Fibroblast of skin of left biceps (primary cell): ENCODE data around the gene DPYSL4.

ENCODE experiments used
- DNase-seq, 2 experiments: peaks; one replicate each; pipeline ENCODE4 v3.0.0-alpha.2; 2013; ENCODE audit warnings: low read depth in 2 of 2

DPYSL4 gene

DNA sequence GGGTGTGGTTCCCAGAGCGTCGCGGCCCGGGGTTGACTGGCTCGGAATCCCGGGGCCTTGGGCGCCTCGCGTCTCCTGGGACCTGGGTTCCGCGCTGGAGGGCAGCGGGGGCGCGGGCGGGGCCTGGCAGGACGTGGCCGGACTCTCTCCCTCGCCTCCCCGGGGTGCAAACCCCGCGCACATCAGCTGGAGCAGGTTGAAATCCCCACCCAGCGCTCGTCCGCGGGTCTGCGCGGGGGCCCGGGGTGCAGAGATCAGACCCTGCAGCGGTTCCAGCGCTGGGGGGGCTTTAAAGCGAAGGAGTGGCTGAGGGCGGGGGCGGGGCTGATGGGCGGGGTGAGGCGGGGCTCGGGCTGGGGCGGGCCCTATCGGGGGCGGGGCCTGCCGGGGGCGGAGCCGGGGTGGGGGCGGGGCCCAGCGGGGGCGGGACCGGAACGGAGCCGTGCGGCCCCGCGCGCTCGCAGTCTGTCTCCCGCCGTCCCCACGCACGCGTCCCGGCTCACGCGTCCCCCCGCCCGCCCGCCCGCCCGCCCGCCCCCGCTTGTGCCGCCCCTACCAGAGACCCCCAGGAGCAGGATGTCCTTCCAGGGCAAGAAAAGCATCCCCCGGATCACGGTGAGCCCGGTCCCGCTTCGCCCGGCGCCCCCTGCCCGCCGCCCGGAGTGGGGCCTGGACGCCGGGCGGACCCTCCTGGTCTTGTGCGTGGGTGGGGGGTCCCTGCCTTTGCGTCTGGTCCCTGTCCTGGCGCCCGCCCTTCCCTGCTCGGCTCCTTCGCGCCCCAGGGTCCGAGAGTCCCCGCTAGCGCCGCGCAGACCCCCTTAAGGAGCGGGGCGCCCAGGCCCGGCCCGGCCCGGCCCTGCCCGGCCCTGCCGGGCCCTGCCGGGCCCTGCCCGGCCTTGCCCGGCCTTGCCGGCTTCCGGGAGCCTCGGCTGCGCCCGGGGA is at the start of gene DPYSL4:
DPYSL4 (plus strand) TSS at position 461 of the 942 bp plus-strand sequence; CDS start at position 577, 116 bp downstream.
- no peak for DNase-seq

DNA sequence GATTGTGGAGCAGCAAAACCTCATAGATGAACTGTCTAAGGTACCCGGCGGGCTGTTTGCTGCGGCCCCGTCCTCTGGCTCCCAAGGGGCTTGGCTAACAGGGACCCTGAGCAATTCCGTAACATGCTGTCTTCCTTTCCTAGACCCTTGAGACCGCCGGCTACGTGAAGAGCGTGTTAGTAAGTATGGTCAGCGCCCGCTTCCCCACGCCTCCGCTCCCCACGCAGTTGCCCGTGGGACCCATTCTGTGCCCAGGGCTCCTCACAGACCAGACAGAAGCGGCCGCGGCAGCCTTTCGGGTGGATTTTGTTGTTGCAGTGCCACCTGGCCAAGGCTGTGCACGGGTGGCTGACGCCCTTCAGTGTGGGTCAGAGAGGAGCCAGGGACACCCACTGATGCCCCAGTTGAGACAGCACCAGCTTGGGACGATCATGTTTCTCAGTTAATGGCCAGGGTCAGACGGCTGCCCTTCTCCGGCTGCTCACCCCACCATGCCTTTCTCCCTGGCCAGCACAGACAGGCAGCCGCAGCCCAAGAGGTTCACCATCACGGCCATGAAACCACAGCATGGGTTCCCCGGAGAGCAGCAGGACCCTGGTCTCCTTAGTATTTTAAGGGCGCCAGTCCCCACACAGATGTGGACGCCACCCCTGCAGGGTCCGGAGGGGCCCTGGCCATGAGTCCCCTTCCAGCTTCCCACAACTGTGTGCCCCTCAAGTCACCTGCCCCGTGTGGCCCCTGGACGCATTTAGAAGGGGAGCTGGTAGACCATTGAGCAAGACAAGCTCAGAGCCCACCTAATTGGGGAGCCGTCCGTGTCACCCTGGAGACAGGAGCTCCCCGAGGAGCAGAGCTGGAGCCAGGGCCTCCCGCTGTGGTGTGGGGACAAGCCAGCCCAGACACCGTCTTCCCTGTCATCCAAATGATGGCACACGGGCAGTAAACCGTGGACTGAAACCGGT is 49.4 kb upstream of the DPYSL4 start:
- DNase-seq = no peak

DNA sequence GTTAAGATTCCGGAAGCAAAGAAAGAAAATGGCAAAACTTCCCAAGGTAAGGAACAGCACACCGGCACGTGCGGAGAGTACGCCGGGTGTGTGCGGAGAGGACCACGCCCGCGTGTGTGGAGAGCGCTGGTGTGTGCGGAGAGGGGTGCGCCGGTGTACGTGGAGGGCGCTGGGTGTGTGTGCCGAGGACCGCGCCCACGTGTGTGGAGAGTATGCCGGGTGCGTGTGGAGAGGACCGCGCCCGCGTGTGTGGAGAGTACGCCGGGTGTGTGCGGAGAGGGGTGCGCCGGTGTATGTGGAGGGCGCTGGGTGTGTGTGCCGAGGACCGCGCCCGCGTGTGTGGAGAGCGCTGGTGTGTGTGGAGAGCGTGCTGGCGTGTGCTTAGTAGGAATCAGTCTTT is 48.6 kb upstream of the DPYSL4 start:
- no peak for DNase-seq

DNA sequence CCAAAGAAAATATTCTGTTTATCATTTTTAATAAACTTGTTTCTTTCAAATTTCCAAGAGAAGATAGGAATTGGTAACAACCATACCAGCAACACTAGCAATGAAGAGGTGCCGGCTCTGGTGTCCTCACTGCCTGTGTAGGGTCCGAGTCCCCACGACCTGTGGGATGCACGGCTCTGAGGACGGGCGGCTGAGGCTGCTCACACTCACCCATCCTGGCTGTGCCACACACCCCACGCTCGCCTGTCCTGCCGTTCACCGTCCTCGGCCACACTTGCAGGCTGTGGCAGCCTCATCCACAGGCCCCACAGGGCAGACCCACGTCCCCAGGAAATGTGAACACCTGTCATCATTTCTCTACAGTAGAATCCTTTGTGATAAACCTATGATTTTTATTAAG is 48.2 kb upstream of the DPYSL4 start:
- no peak for DNase-seq

DNA sequence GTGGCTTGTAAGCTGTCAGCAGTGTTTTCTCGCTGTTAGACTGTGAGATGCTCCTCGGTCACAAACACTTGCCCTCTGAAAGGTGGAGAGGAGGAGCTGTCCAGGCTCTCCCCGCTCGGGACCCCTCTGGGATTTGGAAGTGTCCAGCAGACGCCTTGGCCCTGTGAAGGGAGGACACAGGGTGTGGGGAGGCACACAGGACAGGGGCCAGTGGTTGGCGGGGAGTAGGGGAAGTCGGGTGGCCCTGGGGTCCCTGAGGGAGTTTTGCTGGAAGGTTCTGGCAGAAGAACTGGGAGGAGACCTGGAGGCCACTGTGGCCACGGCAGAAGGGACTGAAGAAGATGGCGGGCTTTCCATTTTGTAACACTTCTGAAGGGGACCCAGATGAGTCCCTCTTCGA is 47.2 kb upstream of the DPYSL4 start:
- DNase-seq = no peak

DNA sequence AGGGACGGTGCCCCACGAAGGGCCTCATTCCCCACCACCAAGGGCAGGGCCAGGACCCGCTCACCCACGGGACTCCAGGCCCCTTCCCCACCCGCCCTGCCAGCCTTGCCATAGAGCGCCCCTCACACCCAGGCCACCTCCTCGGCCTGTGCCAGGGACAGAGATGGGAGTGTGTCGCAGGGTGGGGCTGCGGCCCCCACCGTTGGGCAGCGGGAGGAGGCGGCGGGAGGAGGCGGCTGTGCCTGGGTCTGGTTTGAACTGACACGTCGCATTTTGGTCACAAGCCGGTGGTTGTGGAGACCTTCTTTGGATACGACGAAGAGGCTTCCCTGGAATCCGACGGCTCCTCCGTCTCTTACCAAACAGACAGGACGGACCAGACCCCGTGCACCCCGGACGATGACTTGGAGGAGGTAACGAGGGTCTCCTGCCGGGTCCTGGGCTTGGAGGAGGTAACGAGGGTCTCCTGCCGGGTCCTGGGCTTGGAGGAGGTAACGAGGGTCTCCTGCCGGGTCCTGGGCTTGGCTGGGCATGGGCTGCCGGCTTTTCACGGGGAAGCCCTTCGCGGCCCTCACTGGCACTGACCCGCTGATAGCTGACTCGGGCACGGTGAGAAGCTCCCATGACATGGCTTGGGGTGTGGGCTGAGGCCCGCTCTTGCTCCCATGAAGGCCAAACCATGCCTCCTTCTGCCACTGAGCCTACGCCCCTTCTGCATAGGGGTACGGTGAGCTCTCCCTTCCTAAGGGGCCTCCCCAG is 46.4 kb upstream of the DPYSL4 start:
- no peak for DNase-seq

DNA sequence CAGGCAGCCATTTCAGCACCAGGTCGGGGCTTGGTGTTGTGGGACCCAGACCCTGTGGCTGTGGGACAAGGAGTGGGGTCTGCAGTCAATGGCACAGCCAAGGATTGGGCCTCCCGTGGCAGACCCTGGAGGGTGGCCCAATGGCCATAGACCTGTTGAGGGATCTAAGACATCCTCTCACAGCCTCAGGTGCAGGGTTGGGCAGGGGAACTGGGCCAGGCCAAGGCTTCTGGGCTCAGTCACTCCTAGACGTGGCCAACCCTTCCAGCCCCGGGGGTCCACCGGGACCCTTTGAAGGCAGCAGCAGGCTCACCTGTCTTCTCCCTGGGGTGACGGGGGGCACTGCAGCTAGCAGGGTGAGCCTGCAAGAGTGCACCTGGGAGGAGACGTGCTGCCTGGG is 45.7 kb upstream of the DPYSL4 start:
- no peak for DNase-seq

DNA sequence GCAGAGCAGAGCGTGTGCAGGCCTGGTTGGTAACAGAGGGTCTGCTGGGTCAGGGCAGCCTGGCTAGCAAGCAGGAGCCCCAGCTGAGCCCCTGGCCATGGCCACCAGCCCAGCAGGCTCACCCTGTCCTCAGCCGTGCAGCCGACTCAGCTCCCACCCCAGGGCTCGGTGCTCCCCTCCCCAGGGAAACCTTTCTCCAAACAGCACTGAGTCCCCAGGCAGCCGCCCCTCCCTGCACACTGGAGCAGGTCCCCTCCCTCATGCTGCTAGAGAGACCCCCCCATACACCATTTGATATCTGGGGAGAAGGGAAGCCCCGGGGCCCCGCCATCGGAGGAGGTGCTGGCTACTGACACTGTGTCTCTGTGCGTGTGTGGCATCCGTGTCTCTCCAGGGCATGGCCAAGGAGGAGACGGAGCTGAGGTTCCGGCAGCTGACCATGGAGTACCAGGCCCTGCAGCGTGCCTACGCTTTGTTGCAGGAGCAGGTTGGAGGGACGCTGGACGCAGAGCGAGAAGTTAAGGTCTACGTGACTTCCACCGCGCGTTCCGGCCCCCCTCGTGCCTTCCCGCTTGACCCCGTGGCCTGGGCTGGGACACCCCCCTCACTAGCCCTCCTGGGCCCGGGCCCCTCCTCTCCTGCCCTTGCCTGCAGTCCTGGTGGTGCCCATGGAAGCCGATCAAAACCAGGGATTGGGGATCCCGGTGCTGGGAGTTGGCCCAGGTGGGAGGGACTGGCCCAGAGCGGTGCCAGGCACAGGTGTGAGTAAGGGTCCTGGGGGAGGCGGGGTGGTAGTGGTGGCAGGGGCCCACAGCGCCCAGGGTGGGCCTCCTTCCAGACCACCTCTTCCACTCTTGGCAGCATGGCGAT is 45.0 kb upstream of the DPYSL4 start:
- no peak for DNase-seq

DNA sequence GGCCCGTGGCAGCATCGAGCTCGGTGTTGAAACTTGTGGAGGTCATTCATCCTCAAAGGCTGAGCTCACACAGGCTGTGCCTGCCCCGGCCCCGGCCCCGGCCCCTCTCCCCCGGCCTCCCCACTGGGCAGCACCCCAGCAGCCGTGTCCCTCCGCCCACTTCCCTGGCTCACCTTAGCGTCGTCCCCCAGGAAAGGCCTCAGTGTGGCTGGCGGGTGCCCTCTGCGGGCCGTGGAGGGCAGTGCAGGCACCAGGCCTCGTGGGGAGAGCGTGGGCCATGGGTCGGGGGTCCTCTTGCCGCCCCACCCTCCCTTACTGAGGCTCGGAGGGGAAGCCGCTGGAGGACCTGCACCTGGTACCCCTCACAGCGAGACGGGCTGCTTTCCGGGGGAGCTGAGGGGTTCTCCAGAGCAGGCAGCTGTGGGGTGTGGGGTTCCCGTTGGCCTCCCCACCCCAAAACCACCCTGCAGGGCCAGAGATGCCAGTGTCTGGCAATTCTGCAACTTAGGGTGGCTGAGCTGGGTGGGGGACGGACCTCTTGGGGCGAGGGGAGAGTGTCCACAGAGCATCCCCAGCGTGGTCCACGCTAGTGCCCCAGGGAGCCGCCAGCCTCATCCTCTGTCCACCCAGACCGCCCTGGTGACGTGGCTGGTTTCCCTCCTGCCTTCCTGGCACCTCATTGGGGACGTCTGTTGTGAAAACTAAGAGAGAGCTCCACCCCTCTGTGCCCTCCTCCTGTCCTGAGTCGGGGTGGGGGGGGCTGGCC is 44.2 kb upstream of the DPYSL4 start:
- no peak for DNase-seq

DNA sequence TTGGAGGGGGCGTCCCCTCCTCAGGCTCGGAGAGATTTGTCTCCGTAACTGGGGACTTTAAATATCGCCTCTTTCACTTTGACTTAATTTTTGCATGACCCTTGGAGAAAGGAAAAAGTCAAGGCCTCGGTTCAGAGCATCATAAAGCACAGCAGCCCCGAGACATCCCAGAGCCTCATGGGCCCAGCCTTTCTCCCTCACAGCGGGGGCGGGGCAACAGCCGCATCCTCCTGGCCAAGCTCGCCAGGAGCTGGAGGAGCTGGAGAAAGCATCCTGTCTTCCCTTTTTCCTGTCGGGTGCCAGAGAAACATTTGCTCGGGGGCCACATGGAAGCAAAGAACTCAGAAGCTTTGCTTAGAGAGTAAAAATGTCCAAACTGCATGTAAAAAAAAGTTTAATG is 43.6 kb upstream of the DPYSL4 start:
- no peak for DNase-seq

DNA sequence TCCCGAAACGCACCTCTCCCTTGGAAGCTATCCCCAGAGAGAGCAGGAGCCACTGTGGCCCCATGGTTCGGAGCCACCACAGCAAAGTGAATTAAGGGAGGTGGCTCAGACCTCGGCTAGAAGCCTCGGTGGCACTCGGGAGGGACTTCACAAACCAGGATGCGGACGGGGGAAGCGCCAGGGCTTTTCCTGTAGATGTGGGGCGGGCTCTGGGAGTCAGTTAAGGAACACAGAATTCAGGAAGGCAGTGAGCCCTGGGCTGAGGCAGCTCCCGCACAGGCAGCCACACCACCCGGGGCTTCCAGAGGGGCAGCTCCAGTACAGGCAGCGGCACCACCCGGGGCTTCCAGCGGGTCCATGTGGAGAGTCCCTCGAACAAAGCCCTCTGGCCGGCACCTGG is 42.7 kb upstream of the DPYSL4 start:
- DNase-seq = no peak

DNA sequence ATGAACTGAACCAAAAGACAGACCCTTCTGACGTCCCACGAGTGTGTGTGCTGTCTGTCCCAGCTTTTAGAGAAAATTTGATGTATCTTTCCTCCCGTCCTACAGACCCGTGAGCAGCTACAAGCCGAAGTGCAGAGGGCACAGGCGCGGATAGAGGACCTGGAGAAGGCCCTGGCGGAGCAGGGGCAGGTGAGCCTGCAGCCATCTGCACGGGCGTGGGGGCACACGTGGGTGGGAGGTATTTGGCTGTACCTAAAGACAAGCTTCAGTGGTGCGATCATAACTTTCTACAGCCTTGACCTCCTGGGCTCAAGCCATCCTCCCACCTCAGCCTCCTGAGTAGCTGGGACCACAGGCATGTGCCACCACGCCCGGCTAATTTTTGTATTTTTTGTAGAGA is 41.7 kb upstream of the DPYSL4 start:
- DNase-seq = no peak

DNA sequence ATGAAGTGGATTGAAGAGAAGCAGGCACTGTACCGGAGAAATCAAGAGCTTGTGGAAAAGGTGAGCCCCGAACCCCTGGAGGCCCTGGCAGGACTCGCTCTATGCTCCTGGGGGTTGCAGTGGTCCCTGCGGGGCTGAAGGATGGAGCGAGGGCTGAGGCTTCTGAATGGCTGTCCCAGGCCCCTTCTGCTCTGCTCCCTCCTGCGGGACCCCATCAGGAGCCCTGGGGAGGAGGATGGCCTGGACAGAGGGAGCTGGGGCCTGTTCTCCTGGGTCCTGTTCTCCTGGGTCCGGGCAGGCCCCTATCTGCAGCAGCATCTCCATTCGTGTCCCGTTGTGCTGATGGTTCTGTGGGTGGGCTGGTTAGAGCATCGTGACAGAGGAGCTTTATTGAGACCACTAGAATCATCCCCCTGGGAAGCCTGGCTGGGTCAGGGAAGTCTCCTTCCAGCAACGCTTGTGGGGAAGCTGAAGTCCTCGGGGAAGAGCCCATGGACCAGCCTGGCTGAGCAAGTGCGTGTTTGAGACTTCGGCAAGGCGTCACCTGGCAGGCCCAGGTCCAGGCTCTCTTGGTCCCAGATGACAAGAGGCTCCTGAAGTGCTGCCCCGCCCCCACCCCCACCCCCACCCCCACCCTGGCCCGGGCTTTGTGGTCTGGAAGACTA is 41.1 kb upstream of the DPYSL4 start:
- no peak for DNase-seq

DNA sequence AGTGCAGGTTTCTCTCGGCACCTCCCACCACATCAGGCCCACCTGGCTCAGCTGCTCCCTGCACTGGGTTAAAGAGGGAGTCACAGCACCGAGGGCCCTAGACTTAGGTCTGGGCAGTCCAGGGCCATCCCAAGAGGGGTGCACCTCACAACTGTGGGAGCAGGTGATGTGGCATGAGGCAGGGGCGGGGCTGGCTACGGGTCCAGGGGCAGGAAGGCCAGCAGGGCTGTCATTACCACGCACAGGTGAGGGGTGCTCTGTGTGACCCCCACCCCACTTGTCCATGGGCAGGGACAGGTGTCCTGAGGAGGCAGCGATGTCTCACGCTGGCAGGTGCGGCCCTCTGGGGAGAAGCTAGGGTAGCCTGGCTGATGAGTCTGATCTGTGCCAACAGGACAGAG is 40.5 kb upstream of the DPYSL4 start:
- DNase-seq = no peak

DNA sequence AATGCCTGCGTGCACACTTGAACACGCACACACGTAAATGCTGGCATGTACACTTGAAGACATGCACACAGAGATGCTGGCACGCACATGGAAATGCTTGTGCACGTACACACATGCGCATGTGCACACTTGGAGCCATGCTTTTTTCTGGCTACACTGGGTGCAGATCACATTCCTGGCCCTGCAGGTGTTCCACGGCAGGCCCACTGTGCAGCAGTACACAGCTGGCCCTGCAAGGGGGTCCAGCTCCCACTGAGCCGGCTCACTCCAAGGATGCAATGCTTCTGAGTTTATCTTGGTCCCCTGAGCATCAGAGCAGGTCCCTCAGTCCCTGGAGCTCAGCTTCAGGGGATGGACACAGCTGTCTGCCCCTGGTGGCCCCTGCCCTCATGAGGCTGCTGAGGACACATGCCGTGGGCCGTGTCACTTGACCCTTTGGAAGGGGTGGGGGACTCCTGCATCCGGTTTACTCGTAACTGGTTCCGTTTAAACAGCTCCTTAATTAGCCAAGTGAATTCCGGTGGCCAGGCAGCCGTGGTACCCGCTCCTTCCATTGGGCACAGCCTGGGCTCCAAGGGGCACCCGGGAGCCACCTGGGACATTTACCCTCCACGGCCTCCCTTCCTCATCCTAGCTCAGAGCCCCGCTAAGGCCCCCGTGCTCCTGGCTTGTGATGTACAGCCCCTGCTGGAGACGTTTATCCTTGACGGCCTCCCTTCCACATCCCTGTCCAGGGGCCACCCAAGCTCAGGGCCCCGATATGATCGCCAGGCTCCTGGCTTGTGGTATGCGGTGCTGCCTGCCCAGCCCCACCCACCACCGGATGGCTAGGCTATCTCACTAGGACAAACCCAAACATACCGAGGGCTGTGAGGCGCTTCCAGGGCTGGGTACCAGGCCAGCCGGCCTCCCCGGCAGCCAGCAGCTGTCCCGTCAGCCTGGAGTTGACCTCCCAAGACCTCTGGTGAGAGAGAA is 39.5 kb upstream of the DPYSL4 start:
- DNase-seq = no peak

DNA sequence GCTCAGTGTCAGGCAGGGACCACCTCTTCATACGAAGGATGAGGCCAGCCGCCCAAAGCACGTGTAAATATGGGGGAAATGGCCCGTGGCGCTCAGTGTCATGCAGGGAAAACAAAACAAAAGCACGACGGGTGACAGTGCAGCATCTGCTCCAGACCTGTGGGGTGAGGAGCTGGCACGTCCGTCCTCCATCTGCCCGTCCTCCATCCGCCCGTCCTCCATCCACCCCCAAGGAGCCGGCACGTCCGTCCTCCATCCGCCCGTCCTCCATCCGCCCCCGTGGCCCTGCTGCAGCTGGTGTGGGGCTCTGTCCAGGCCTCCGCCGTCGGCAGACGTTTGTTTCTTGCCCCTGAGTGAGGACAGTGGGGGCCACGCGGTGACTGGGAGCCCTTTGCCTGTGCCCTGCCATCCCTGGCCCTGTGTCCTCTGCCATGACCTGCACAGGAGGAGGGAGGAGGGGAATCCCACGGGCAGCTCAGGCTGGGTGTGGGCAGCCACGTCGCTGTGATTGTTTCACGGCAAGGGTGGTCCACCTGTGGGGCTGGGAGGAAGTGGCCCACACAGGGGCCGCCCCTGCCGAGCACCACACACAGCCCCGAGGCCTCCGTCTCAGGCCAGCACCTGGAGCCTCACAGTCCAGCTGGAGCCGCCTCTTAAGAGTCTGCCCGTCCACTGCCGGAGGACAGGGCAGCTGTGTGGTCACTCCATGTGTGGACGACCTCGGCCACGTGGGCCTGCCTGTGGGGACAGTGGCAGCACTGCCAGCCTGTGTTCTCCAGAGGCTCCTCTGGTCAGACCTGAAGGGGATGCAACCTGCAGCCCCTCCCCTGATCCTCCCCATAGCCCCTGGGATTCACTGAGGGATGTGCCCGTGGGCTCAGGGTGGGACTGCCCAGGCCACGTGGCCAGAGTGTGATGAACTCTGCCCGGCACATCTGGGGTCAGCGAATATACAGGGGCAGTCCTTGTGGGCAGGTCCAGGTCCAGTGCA is 38.2 kb upstream of the DPYSL4 start:
- DNase-seq = no peak

DNA sequence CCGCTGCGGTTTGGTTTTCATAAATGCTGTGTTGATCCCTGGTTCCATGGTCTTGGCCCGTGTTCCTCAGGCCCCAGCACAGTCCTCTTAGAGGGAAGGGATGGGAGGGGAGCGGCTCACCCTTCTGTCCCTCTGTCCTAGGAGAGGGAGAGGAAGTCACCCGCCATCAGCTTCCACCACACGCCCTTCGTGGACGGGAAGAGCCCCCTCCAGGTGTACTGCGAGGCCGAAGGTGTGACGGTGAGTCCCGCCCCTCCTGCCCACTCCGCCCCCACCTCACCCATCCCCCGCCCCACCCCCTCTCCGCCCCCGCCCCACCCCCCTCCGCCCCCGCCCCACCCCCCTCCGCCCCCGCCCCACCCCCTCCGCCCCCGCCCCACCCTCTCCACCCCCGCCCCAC is 37.5 kb upstream of the DPYSL4 start:
- DNase-seq = no peak
